SH-SY5Y (cell line): ENCODE results near the gene NHS.

ENCODE experiments used
- GATA2 ChIP-seq: IDR thresholded peaks from 2 replicates; pipeline ENCODE4 v1.6.1; 2011; ENCODE audit warnings: mild to moderate bottlenecking, low read depth, low read length
- GATA3 ChIP-seq: IDR thresholded peaks from 2 replicates; pipeline ENCODE4 v1.6.1; 2011; ENCODE audit warnings: low read depth, mild to moderate bottlenecking, low read length, moderate library complexity

NHS gene

DNA sequence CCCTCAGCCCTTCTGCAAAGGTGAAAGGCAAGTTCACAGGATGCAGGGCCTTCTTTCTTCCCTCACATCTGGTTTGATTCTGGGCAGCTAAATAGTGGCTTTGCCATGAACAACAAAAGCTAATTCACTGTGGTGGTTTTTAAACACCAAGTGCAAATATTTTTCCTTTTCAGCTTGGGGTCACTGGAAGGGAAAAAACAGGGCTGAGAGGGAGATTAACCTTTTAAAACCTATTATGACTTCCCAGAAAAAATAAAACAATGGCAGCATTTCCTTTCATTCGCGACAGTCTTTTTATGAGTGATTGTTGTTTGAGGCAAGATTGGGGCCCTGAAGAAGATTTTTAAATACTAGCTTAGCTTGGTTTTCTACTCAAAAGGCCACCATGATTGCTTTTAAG lies 258.5 kb downstream of the NHS start:
- TF ChIP-seq GATA2: no peak
- TF ChIP-seq GATA3: no peak

DNA sequence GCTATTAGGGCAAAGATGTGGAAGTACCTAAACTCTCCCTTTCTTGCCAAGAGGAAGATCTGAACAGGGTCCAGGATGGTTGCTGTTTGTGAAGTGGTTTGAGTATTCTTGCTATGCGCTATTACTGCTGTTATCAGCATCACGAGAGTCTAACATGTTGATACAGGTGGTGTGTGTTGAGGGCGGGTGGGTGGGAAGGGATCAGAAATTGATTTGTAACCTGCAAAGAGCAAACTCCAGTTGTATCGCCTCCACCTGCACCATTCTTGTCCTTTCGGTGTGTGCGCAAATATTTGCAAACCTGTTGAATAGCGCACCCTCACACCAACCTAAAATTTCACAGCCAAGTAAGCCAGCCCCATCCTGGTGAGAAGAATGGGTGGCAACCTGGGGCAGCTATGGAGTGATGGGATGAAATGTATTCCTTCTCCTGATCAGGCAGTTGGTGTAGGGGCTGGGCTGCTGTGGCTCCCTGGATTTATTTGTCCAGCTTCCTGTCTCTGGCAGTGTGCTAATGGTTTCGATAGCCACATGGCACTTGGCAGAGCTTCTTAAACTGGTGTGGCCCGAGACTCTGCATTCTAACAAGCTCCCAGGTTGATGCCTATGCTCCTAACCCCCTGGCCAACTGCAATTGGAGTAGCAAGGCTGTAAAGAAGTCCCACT lies 259.7 kb downstream of the NHS start:
- TF ChIP-seq GATA2 (no peak), GATA3 (no peak)

DNA sequence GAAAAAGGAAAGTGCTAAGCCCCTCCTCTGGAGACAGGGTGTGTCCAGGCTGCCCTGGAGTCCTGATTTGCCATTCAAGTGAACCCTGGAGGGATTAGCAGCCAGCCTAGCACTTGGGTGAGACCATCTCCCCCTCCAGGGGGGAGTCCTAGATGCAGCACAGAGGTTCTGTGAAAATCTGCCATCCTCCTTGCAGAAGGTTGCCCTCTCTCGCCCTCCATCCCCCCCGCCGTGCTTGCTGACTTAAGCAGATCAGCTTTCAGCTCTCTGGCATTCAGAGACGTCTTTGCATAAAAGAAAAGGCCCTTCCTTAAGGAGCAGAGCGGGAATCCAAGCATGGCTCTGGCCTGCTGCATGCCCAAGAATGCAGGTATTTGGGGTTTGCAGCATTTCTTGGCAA lies 260.2 kb downstream of the NHS start:
- TF ChIP-seq GATA3 (no peak), GATA2 (no peak)

DNA sequence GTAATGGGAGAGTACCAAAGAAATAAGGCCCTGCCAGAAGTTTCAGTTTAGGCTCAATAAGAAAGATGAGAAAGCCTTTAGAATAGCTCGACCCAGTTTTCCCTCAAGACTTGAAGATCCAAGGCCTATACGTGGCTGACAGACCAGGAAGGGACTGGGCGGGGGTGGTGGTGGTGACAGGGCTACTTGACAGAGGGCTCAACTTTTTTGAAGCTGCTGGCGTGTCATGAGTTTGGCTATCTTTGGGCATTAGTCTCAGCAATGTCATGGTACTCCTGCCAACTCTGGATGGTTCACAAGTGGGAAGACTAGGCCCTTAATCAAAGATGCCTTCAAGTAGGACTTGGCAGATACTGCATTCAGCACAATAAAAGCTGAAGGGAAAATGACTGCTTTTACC lies 262.2 kb downstream of the NHS start:
- TF ChIP-seq GATA3 (no peak), GATA2 (no peak)

DNA sequence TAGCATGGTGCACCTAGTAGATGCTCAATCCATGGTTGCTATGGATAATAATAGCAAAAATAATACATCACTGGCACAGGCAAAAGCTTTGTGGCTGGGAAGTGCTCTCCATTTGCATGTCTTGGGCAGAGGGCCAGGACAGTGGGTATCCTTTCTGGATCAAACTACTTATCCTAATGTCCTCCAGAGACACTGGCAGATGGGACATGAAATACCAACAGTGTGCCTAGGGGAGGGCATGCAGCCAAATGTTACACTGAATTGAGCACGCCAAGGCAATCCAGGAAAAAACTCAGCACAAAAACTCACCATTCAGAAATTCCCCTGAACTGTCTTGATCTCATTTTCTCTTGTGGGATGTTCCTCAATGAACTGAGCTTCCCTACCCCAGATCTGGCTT lies 263.7 kb downstream of the NHS start:
- TF ChIP-seq GATA3 (no peak), GATA2 (no peak)

DNA sequence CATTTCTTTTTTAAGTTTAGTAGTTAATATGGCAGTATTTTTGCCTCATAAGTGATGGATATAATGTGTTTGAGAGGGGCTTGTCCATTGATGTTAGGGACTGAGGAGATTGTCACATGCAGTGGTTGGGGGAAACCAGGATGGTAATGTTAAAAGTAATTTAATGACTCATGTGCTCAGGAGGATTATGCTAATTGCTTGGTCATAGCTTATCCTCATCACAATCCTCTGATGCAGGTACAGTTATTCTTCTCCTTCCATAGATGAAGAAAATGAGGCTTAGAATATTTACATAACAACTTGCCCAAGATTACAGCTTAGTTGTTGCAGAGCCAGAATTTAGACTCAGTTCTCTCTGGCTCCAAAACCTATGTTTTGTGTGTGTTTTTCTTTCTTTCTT lies 267.9 kb downstream of the NHS start:
- TF ChIP-seq GATA2 (no peak), GATA3 (no peak)

DNA sequence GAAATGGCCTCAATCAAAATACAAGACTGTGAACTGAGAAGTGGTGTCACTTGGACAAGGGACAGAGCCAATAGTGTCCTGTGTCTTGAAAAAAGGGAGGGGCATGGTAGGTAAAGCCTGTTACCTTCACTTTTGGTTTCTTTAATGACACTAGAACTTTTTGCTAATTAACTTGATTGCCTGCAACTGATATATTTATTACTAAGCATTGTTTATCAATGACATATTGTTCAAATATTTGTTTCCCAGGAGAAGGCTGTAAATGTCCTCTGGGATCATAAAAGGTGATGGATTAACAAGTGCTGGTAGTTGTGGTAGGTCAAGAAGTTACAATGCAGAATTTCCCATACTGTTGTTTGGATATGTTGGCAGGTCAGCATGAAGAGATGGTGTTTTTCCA lies 268.5 kb downstream of the NHS start:
- TF ChIP-seq GATA2: no peak

DNA sequence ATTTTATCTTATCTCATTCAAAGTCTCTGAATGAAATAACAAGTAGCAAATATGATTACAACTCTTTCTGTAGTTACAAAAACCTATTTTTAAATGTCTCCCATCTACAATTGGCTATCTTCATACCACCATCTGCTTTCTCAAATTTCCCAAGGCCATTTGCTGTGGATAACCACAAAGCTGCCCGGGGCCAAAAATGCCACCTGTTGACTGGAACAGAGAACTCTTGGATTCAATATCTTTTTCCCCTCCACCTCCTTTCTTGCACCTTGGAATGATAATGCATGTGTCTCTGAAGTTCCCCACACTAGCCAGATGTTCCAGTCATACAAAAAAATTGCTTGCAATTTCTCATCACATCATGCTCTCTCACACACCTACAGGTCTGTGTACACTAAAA lies 269.0 kb downstream of the NHS start:
- TF ChIP-seq GATA2: no peak
- TF ChIP-seq GATA3: no peak

DNA sequence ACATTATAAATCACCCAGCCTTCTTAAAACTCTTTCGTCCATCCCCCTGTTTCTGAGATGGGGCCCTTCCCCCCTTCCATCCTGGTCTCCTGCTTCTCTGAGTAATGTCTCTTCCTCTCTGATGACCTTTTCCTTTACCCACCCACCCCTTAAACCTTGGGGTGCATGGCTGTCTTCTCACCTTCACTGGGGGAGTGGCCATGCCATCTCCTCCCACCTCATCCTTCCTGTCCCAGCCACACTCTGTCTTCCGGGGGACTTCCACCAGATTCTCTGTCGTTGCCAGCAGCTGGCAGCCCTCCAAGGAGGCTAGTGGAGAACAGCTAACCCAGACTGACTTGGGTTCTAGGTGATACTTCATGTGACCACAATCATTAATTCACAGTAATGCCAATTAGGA lies 279.1 kb downstream of the NHS start:
- TF ChIP-seq GATA3: no peak

DNA sequence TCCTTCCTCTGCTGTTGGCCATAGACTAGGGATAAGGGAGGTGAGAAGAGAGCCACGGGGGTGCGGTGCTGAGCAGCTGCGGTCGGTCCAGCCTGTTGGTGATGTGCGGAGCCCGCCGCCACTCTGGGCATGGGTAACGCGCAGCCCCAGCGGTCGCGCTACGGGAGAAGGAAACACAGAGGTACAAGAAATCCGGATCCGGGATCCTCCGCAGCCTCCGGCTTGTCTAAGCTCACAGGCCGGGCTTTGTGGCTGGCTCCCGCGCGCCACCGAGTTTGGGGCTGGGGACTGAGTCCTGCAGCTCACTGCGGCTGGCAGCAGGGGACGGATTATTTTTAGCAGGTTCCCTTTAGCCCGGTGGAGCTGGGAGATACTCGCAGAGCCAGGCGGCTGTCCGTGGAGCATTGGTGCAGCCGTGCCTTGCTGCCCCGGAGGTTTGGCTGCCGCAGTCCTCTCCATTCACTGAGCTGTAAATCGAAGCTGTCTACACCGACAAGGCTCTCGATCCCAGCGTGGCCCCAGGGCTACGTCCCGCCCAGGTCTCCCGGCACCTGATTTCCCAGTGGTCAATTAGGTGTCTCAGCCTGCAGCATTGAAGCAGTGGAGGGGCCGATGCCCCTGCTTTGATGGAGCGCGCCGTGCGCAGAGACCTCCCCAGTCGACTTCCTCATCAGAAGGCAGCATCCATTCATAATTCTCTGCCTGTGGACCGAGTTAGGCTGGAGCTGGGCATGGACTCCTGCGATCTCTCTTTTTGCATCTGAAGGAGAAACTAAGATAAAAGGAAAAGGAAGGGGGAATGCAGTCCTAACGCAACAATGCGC lies 280.4 kb downstream of the NHS start:
- TF ChIP-seq GATA2 (no peak), GATA3 (no peak)

DNA sequence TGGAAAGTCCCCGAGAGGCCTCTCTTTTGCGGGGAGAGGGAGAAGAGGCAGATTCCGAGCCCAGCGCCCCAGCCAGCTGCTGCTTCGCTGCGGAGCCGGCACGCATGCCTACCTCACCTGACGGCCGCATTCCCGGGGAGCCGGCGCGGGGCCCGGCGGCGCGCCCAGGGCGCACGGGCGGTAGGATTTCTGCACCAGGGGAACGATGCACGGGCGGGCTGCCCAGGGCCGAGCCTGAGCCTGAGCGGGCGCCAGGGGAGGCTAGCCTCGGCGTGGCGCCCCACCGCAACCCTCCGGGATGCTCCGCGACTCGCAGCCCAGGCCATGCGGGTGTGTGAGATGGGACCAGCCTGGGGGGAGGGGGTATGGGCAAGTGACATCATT lies 281.0 kb downstream of the NHS start:
- TF ChIP-seq GATA2 (no peak), GATA3 (no peak)

DNA sequence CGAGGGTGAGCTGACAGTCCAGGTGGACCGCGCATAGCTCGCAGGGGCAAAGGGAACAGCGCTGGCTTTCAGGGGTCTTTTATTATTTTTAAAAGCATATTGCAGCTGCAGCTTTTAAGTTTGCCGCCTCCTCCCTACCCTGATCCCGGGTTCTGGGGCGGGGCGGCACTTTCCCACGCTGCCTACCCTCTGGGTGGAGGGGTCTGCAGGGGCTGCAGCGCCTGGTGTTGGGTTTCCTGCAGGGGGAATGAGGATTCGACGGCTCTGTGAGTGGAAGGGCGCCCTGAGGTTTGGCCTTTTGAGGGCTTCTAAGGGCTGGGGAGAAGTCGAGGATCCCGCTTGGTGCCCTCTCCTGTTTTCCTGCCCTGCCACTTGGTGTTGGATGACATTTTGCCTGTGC lies 281.6 kb downstream of the NHS start:
- TF ChIP-seq GATA3 (no peak), GATA2 (no peak)

DNA sequence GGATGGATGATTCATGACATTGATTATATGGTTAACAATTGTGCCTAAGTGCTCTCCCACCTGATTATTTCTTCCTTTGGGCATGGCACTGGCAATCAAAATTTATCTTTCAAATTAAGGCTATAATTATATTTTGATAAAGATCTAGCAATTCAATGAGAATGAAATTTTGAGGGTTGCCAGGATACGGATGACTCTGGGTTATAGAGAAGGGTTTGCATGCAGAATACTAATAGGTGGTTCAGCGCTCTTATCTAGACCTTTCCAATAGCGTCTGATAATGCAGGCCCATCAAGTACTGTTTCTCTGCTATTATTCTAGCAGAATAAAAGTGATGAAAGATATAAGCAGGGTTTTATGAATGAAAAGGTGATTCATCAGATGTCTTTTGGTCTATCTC lies 287.4 kb downstream of the NHS start:
- 0 out of 2 replicates have a peak, but pooled peaks have one; percentile 29 for TF ChIP-seq GATA3
- TF ChIP-seq GATA2: no peak

DNA sequence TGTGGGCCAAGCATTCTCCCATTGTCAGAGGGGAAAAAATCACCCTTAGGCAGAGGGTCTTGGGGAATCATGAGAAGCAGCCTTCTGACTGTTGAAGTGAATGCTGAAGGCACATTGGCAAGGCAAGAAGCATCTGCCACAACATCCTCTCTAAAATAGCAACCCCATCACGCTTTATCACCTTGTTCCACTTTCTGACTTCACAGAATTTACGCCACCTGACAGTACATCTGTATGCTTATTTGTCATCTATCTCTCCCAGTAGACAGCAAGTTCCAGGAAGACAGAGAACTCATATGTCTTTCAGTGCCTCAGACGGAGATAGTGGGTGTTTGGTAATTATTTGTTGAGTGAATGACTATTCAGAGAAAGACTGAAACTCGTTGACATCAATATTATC lies 293.9 kb downstream of the NHS start:
- no peak for TF ChIP-seq GATA2
- no peak for TF ChIP-seq GATA3

DNA sequence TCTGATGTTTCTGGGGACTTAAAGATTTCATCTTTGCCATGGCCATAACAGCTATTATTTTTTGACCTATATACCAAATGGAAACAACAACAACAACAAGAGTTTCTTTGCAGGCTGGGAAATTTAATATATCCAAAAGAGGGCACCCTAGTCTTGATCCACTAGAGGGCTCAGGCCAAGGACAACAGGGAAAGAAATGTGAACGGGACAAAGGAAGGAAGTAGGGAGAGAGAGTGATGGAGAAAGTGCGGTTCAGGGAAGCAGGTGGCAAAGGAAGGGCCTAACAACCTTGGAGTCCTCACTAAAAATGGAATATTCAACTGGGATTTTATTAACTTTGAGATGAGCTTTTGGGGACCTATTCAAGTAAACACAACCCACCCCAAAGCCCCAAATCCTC lies 294.5 kb downstream of the NHS start:
- TF ChIP-seq GATA3 (no peak), GATA2 (no peak)

DNA sequence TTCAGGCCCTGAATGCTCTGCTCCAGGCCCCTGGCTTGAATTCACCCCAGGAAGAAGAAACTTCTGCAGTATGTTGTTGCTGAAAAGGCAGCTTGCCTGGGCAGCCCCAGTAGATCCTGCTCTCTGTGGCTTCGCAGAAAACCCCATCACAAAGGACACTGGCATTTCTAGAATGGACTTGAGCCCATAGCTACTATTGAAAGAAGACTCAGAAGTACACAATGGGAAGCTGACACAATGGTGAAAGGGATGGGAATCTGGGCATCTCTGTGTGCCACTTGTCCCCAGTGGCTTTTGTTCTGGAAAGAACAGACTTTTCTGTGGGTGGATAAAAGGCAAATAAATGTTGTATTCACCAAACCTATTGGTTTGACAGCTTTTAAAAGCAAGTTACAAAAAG lies 294.9 kb downstream of the NHS start:
- TF ChIP-seq GATA2 (no peak), GATA3 (no peak)

DNA sequence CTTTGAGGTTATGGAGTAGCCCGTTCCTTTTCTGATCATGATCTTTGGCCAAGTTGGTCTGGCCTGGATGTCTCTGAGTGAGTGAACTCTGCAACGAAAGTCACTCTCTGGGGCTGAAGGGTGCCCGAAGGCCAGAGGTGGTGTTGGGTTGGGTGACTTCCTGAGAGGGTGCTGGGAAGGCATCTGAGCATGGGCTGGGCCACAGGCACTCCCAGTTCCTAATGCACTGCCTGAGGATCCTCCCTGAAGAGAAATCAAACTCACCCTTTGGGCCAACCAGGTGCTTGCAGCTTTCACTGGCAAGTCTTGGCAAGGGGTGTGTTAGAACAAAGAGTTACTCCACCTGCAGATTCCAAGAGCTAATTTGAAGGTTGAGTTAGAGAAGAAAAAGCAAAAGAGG lies 295.9 kb downstream of the NHS start:
- no peak for TF ChIP-seq GATA3
- TF ChIP-seq GATA2: no peak
